HG03159 (cell line): ENCODE data around the gene PLOD3.
"Not testable (repeated sequence)": the region's sequence is repeated elsewhere in the genome, so short reads cannot be mapped to it uniquely, and the experiment has no call there.

ENCODE experiments used
- ATAC-seq: cut with Tn5 transposase; IDR thresholded peaks from one replicate; pipeline ENCODE4 v1.9.1; 2021; ENCODE audit warnings: mild to moderate bottlenecking, moderate library complexity; ENCODE audit not compliant: unreplicated experiment

PLOD3 gene

DNA sequence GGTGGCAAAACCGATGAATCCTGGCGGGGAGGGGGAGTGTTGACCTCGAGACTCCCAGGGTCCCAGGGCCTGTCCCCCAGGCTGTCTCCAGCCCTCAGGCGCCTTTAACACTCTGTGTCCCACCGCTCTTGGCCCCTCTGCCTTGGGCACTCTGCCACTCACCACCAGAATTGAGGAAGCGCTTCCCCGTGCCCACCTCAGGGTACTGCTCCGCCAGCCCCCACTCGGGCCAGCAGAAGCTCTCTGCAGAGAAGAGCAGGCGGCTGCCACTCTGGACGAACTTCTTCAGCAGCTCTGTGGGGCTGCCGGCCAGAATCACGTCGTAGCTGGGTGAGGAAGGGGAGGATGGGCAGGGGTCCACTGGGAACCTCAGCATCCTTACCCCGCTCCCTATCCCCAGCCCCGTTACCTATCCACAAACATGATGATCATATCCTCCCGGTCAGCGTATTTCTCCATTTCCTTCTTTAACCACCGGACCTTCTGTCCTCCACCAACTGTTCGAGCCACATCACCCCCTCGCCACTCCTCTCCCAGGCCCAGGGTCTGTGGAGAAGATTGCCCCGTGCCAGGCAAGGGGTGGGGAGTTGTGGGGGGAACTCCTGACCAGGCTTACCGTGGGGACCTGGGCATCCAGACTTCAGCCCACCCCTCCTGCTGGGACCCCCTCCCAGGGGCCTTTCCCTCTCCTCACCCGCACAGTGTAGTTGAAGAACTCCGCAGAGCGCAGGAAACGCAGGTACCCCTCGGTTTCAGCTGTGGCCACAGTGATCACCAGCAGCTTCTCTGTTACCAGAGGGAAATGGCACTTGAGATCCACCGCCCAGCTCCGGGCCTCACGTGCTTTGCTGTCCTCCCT is 1.2 kb downstream of the PLOD3 start:
- ATAC-seq = no peak

DNA sequence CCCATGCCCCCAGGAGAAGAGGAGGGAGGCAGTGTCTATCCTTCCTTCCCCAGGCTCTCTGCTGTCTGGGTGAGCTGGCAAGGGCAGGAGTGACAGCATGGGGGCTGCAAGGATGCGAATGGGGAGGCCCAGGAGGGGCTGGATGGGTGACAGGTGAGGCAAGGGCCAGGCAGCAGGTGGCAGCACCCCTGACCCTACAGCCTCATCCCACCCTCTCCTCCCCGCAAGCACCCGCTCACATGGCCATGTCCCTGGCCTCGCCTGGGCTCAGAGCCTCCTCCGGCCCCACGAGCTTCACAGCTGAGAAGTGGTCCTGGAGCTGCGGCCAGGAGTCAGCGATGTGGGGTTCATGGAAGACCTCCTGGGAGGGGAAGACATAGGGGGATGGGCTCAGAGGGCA is 5.4 kb downstream of the PLOD3 start:
- ATAC-seq = no peak

DNA sequence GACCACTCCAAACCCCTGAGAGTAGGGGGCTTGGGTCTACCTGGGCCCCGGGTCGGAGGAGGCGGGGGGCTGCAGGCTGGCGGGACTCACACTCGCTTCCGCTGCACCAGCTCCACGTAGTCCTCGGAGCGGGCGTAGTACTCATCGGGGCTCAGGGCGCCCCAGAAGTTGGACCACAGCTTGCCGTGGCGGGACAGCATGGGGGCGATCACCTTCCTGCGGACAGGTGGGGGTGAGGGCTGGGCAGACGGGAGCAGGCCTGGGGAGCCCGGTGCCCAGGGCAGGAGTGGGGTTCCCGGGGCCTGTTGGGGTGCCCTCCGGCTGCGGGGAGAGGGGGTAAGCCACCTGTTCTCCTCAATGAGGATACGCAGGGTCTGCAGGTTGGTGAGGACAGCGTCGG is 5.9 kb downstream of the PLOD3 start:
- ATAC-seq = no peak

DNA sequence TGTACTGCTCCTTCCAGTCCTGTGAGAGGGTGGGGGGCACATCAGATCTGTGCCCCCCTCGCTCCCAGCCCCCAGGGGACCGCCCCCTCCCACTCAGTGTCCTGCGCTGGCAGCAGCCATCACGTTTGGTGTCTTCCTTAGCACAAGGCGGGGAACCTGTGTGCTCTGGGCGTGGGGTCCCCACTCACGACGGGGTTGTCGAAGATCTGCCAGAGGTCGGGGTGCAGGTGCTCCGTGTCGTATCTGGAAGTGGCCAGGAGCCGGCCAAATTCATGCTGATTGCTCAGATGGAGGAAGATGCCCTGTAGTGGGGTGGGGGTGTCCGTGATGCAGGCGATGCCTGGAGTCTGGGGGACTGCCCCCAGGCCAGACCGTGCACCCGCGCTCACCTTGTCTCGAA is 7.2 kb downstream of the PLOD3 start:
- ATAC-seq = no peak

DNA sequence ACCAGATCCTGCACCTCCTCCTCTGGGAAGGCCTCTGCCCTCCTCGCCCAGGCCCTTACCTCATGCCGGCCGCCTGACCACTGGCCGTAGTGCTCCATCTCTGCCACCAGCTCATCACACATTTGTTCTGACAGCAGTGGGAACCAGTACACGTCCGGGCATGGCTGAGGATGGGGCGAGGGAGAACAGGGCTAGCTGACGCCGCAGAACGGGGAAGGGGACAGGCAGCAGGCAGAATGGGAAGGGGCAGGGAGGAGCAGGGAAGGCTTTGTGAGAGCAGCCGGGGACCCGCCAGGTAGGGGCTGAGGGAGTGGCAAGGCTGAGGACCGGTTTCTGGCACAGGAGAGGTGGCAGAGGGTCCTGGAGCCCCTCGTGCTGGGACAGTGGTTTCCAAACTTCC is 8.6 kb downstream of the PLOD3 start:
- ATAC-seq = no peak

DNA sequence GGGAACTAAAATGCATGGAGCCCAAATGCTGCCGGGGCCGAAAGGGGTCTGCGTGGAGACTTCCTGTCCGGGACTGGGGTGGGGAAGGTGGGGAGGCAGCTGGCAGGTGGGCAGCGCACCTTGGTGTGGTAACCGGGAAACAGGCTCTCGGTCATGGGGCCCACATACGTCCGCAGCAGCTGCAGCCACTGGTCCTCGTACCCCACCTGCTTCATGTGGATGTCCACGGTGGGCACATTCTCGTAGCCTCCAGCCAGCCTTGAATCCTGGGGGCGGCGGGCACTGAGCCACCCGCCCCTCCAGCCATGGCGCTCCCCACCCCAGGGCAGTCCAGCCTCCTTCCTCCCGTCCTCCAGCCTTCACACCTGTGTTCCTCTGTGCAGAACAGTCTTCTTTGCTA is 9.9 kb downstream of the PLOD3 start:
- ATAC-seq = no peak

DNA sequence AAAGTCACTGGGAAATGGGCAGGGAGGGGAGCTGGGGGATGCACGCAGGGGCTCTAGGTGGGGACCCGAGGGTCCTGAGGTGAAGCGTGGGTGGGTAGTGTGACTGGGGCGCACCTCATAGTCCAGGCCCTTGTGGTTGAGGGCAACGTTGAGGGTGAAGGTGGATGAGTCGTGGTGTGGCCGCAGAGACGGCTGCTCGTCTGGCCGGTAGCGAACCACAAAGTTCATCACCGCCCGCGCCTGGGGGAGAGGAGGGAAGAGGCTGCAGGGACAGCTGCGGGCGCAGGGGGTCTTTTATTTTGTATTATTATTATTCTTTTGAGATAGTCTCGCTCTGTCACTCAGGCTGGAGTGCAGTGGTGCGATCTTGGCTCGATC is 10.7 kb downstream of the PLOD3 start:
- no peak for ATAC-seq

DNA sequence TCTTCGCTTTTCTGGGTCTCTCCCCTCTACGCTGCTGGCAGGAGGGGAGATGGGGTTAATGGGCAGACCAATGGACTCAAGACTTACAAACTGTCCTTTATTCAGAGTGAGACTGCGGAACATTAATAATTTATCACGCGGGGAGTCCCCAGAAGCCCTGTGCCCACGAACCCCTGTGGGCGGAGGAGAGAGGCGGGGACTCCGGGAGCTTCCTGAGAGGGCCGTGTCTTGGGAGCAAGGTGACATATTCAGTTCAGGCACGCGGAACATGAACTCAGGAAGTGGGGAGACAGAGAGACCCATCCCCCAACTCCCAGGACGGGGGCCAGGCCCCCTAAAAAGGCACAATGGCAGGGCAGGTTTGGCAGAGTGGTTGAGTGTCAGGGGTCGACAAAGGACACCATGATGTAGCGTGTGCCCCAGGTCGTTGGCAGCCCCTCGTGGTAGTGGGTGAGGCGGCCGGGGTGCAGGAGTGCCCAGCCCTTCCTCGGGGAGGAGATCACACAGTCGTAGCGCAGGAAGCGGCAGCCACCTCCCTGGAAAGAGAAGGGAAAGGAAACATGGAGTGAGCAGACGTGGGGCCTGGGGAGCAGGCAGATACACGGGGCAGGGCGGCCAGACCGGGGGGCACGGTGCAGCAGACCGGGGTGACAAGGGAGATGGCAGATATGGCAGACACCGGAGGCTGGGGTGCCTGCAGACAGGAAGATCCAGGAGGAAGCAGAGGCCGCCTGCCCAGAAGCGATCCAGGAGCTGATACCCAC is 11.3 kb downstream of the PLOD3 start:
- no peak for ATAC-seq

DNA sequence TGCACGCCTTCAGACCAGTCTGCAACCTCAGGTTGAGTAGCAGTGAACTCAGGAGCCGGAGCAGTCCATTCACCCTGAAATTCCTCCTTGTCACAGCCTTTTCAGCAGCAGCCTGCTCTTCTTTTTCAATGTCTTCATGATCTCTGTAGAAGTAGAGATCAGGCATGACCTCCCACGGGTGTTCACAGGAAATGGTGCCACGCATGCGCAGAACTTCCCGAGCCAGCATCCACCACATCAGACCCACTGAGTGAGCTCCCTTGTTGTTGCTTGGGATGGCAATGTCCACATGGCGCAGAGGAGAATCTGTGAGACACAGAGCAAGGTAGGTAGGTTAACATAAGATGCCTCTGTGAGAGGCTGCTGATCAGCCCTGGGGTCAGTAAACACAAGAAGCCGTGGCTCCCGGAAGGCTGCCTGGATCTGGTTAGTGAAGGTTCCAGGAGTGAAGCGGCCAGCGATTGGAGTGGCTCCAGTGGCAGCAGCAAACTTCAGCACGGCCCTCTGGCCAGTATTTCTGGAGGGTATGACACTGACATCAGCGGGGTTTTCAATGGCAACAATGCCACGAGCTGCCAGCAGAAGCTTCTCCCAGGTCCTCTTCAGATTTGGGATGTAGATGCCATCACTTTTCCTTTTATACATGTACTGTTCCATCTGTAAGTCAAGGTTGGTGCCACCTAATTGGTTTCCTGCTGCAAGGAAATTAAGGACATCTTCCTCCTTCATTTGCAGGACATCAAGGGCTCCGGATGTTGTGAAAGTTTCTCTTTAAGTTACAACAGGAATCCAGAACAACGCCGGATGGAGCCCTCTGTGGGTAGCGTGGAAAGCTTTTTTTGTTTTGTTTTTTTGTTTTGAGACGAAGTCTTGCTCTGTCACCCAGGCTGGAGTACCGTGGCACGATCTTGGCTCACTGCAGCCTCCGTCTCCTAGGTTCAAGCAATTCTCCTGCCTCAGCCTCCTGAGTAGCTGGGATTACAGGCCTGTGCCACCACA is 13.3 kb downstream of the PLOD3 start:
- not testable (repeated sequence) for ATAC-seq

DNA sequence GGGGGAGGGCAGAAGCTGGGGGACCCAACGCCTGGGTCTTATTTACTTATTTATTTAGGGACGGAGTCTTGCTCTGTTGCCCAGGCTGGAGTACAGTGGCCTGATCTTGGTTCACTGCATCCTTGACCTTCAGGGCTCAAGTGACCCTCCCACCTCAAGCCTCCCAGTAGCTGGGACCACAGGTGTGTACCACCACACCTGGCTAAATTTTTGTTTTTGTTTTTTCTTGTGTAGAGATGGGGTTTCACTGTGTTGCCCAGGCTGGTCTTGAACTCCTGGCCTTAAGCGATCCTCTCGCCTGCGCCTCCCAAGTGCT is 14.8 kb downstream of the PLOD3 start:
- no peak for ATAC-seq

DNA sequence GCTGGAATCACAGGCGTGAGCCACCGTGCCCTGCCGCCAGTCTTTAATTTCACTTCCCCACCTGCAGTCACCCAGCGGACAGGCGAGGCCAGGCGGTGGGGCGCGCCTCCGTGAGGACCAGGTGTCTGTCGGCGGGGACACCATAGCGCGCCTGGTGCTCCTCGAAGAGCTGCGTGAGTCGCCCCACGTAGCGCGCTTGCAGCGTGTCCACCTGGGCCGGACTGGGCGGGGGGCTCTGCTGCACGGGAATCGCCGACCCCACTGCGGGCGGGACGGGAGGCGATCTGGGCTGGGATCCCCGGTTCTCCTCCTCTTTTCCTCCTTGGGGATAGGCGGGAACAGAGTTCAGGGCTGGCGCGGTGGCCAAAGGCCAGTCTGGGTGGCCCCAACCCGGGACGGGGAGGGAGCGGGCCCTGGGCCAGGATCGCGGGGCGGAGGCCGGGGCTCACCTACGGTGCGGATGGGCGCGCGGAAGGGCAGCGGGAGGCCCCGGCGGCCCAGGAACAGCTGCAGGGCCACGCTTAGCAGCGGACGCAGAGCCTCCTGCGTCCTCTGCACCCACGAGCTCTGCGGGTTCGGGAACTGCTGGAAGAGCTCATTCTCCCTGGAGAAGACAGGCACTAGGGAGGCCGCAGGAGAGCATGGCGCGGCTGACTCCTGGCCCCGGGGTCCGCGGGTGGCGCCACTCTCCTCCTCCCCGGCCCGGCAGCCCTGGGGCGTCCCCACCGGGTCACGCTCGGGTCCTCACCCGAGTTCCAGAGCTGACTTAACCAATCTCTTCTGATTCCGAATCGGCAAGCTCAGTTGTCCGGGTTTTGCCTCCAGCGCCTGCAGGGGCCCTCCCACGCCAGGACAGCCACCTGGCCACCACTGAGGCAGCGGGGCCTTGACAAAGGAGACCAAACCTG is 15.4 kb downstream of the PLOD3 start:
- ATAC-seq = no peak

DNA sequence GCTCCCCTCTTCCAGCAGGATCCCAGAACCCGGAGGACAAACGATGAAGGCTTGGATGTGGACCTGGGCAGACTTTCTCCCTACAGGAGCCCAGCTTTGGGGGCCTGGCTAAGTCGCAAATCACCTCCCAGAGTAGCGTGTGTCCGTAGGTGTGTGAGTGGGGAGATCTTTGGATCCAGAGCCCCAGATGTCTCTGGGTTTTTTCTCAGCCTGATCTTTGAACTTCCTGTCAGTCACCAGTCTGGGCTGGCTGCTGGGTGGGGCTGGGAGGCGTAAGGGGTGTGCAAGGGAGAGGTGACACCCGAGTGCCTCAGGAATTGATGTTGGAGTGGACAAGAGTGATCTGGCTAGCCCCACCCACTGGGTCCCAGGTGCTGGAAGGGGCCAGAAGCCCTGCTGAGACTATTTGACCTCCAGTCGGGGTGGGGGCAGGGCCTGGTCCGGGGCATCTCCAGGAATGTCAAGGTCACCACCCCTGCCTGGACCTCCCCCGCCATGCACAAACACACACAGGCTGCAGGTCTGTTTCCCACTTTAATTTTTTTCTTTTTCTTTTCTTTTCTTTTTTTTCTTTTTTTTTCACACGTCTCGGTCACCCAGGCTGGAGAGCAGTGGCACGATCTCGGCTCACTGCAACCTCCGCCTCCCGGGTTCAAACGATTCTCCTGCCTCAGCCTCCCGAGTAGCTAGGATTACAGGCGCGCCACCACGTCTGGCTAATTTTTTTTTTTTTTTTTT is 16.4 kb downstream of the PLOD3 start, which contains the start of gene MOGAT3:
Gene MOGAT3 (minus strand): TSS at position 175 of the 738 bp plus-strand sequence. CDS start 182 bp downstream, outside the sequence.
- no peak for ATAC-seq

DNA sequence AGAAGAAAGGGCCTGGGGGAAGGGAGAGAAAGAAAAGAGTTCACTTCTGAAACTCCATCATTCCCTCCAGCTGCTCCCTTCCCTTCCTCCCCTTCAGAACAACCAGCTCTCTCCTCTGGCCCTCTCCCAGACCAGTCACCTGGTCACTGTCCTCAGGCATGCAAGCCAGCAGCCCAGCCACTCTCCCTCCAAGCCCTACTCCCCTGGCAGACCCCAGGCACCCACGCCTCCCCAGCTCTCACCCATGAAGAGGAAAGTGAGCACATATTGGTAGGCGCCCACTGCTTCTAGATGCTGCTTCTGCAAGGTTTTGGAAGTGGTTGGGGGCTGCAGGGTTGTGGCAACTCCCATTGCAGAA is 16.9 kb downstream of the PLOD3 start:
- ATAC-seq = no peak

DNA sequence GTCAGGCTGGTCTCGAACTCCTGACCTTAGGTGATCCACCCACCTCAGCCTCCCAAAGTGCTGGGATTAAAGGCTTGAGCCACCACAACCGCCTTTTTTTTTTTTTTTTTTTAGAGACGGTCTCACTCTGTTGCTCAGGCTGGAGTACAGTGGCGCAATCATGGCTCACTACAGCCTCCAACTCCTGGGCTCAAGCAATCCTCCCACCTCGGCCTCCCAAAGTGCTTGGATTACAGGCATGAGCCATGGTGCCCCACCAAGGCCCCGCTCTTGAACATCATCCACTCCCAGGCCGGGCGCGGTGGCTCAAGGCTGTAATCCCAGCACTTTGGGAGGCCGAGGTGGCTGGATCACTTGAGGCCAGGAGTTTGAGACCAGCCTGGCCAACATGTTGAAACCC is 17.9 kb downstream of the PLOD3 start:
- not testable (repeated sequence) for ATAC-seq

DNA sequence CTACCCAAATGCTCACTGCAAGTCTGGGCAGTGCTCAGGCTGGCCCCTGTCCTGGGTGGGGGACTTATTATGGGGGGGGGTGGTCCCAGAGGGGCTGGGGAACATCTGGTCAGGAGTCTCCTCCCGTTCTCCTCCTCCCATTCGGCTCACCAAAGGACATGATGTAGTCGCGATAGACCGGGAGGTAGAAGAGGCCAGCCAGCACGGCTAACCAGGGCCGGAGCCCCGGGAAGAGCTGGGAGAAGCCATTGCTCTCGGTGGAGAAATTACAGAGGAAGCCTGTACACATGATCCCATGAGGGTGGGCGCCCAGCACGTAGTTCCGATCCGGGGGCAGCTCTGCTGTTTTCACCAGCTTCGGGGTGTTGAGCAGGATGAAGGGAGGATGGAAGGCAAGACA is 18.9 kb downstream of the PLOD3 start:
- no peak for ATAC-seq

DNA sequence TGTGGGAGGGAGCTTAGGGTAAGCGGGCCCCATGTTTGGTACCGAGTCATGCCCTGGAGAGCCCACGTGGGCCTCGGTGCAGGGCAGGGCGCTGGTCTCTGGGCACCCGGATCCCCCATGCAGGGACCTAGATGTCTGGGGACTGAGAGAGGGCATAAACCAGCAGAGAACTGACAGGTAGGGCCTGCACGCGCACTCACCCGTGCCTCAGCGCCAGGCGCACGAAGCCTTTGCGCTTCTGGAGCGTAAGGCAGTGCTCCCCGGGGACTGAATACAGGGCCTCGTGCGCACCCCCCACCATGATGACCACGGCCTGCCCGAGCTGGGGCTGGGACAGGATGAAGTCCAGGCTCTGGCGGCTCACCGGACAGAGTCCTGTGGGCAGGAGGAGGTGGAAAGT is 19.4 kb downstream of the PLOD3 start:
- ATAC-seq = no peak

DNA sequence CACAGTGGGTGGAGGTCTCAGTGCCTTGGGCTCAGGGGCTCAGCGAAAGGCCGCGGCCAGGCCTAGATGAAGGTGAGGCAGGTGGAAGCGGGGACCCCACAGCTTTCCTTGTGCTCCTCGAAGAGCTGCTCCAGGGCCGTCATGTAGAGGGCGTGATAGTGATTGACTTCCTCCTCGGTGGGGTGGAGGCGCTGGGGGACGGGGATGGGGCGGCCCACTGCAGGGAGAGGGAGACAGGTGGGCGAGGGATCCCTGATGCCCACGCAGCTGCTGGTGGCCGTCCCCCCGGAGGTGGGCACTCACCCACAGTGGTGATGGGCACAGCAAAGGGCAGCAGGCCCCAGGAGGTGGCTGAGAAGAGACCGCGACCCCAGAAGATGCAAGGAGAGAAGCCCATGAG is 21.5 kb downstream of the PLOD3 start:
- no peak for ATAC-seq

DNA sequence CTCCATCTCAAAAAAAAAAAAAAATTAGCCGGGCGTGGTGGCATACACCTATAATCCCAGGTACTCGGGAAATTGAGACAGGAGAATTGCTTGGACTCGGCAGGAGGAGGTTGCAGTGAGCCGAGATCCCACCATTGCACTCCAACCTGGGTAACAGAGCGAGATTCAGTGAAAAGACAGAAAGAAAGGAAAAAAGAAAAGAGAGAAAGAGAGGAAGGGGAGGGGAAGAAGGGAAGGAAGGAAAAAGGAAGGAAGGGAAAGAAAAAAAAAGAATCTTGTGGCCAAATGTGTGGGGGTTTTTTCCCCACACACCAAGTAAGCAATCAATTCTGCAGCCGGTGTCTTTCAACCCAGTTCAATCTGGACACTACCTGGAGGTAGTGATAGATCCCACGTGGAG is 28.3 kb downstream of the PLOD3 start:
- no peak for ATAC-seq

DNA sequence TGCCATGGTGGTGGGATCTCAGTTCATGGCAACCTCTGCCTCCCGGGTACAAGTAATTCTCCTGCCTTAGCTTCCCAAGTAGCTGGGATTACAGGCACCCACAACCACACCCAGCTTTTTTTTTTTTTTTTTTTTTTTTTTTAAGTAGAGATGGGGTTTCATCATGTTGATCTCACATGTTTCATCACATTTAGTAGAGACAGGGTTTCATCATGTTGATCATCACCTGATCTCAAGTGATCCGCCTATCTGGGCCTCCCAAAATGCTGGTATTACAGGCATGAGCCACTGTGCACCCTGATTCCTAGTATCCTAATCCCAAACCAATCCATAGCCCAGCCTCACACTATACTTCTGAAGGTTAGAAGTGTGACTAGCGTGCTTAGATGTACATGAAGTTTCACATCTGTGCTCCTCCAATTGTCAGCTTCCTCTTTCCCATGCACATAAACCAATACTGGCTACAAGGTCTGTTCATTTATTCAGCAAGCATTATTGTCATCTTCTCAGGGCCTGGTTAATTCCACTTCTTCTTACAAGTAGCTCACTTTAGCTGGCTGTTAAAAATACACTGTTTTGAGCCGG is 30.4 kb downstream of the PLOD3 start:
- ATAC-seq = no peak
